ENCODE data around the gene KIAA0232.

Gene KIAA0232

GRCh38 chr4:6819295-6819694, 36.8 kb downstream of the KIAA0232 start (continued):
- no peak for TF ChIP-seq TSHZ2 (CRISPR knock-in tag; IDR thresholded peaks at IDR 0.05)
- no peak for TF ChIP-seq ESRRG (CRISPR knock-in tag; IDR thresholded peaks at IDR 0.05)
- no peak for TF ChIP-seq RARB (CRISPR knock-in tag; IDR thresholded peaks at IDR 0.05)
- no peak for TF ChIP-seq CSDC2 (CRISPR knock-in tag; IDR thresholded peaks at IDR 0.05)
- TF ChIP-seq GLIS3 (CRISPR knock-in tag; IDR thresholded peaks at IDR 0.05), result no peak

- no peak for ATAC-seq
- TF ChIP-seq ZNF565 (CRISPR knock-in tag; conservative IDR thresholded peaks at IDR 0.05; ENCODE audit: low read depth) (no peak), ISL1 (CRISPR knock-in tag; IDR thresholded peaks at IDR 0.05) (no peak), TOX (CRISPR knock-in tag; IDR thresholded peaks at IDR 0.05; ENCODE audit: borderline replicate concordance) (no peak), CSRNP3 (CRISPR knock-in tag; IDR thresholded peaks at IDR 0.05) (no peak), ESRRG (CRISPR knock-in tag; IDR thresholded peaks at IDR 0.05) (no peak), POU6F1 (CRISPR knock-in tag; IDR thresholded peaks at IDR 0.05; ENCODE audit: borderline replicate concordance, low read depth) (no peak), PATZ1 (CRISPR knock-in tag; IDR thresholded peaks at IDR 0.05; ENCODE audit: borderline replicate concordance) (no peak), RARB (CRISPR knock-in tag; IDR thresholded peaks at IDR 0.05) (no peak), TSHZ2 (CRISPR knock-in tag; IDR thresholded peaks at IDR 0.05) (no peak)
Measured at GRCh38 chr4:6820695-6821094, 38.2 kb downstream of the KIAA0232 start.

- no peak for ATAC-seq
- TF ChIP-seq TSHZ2 (CRISPR knock-in tag; IDR thresholded peaks at IDR 0.05) (no peak), CREB5 (CRISPR knock-in tag; IDR thresholded peaks at IDR 0.05; ENCODE audit: low read depth) (no peak), ARNTL (CRISPR knock-in tag; IDR thresholded peaks at IDR 0.05; ENCODE audit: borderline replicate concordance, low read depth) (no peak), RARB (CRISPR knock-in tag; IDR thresholded peaks at IDR 0.05) (no peak), POU6F1 (CRISPR knock-in tag; IDR thresholded peaks at IDR 0.05; ENCODE audit: borderline replicate concordance, low read depth) (no peak), TOX (CRISPR knock-in tag; IDR thresholded peaks at IDR 0.05; ENCODE audit: borderline replicate concordance) (no peak), CSDC2 (CRISPR knock-in tag; IDR thresholded peaks at IDR 0.05) (no peak), OSR1 (CRISPR knock-in tag; IDR thresholded peaks at IDR 0.05) (no peak), ESRRG (CRISPR knock-in tag; IDR thresholded peaks at IDR 0.05) (no peak), PPARA (CRISPR knock-in tag; IDR thresholded peaks at IDR 0.05; ENCODE audit: borderline replicate concordance) (no peak), ZFP3 (CRISPR knock-in tag; IDR thresholded peaks at IDR 0.05) (no peak), SNAI2 (CRISPR knock-in tag; IDR thresholded peaks at IDR 0.05) (no peak), BACH2 (CRISPR knock-in tag; IDR thresholded peaks at IDR 0.05; ENCODE audit: borderline replicate concordance) (no peak), ZFP30 (CRISPR knock-in tag; IDR thresholded peaks at IDR 0.05) (no peak), GLIS3 (CRISPR knock-in tag; IDR thresholded peaks at IDR 0.05) (no peak), ZNF70 (CRISPR knock-in tag; IDR thresholded peaks at IDR 0.05) (no peak), ISL1 (CRISPR knock-in tag; IDR thresholded peaks at IDR 0.05) (no peak)
Measured at GRCh38 chr4:6824071-6824470, 41.5 kb downstream of the KIAA0232 start.

Data from SK-N-SH treated with all-trans-retinoic acid at 6 μM for 48 hours (cell line).